ENCODE measurements around the gene CLSTN1.
"Not testable (repeated sequence)": the region's sequence is repeated elsewhere in the genome, so short reads cannot be mapped to it uniquely, and the experiment has no call there.

CLSTN1 gene

GRCh38 chr1:9760824-9761223 lies 62.9 kb downstream of the CLSTN1 start:
- FAIRE-seq: no peak

- no peak for FAIRE-seq
These were observed 63.8 kb downstream of the CLSTN1 start for GRCh38 chr1:9759939-9760338.

- no peak for FAIRE-seq
These were observed 65.1 kb downstream of the CLSTN1 start for GRCh38 chr1:9758559-9759121.

GRCh38 chr1:9755441-9755995 lies 68.2 kb downstream of the CLSTN1 start:
- no peak for FAIRE-seq

- FAIRE-seq: no peak
These were observed 70.6 kb downstream of the CLSTN1 start for GRCh38 chr1:9753121-9753531.

GRCh38 chr1:9751971-9752370 lies 71.8 kb downstream of the CLSTN1 start:
- FAIRE-seq: no peak

GRCh38 chr1:9749361-9749760 lies 74.4 kb downstream of the CLSTN1 start:
- FAIRE-seq: no peak

GRCh38 chr1:9748391-9748790 lies 75.4 kb downstream of the CLSTN1 start:
- FAIRE-seq: not testable (repeated sequence)

GRCh38 chr1:9746651-9747050 lies 77.1 kb downstream of the CLSTN1 start:
- FAIRE-seq: no peak

- FAIRE-seq: no peak
These were observed 77.6 kb downstream of the CLSTN1 start for GRCh38 chr1:9746211-9746610.

GRCh38 chr1:9744106-9744799 lies 79.5 kb downstream of the CLSTN1 start:
- FAIRE-seq: no peak

GRCh38 chr1:9737671-9738070 lies 86.1 kb downstream of the CLSTN1 start:
- FAIRE-seq: no peak

- FAIRE-seq: no peak
These were observed 86.7 kb downstream of the CLSTN1 start for GRCh38 chr1:9737057-9737456.

- FAIRE-seq: no peak
These were observed 87.5 kb downstream of the CLSTN1 start for GRCh38 chr1:9736241-9736640.

- FAIRE-seq: no peak
These were observed 88.0 kb downstream of the CLSTN1 start for GRCh38 chr1:9735800-9736199.

GRCh38 chr1:9733160-9733789 lies 90.5 kb downstream of the CLSTN1 start:
- no peak for FAIRE-seq

- no peak for FAIRE-seq
These were observed 91.4 kb downstream of the CLSTN1 start for GRCh38 chr1:9732123-9732971.

- FAIRE-seq: no peak
These were observed 92.2 kb downstream of the CLSTN1 start for GRCh38 chr1:9731561-9731960.

GRCh38 chr1:9731051-9731537 lies 92.7 kb downstream of the CLSTN1 start:
- no peak for FAIRE-seq

- FAIRE-seq: no peak
These were observed 93.5 kb downstream of the CLSTN1 start for GRCh38 chr1:9730096-9730901.

- FAIRE-seq: no peak
These were observed 94.2 kb downstream of the CLSTN1 start for GRCh38 chr1:9729523-9729922.
